Ishikawa (cell line): ENCODE data around the gene NCAPH2.

Experiments
- REST ChIP-seq: IDR thresholded peaks from 2 replicates; pipeline ENCODE4 v1.6.1; 2012; ENCODE audit warnings: low read depth, mild to moderate bottlenecking
- TAF1 ChIP-seq: IDR thresholded peaks from 2 replicates; pipeline ENCODE4 v1.6.1; 2012; ENCODE audit warnings: low read depth, mild to moderate bottlenecking

GRCh38 chr22:50562523-50563412 is 54.7 kb downstream of the NCAPH2 start, which contains the start of gene SYCE3:
- TF ChIP-seq TAF1 (peak; percentile 63; the same call in 1 of the 2 replicates), REST (no peak)
